Effector CD4-positive, alpha-beta T cell (primary cell): ENCODE data around the gene KNOP1.
"Not testable (repeated sequence)": the region's sequence is repeated elsewhere in the genome, so short reads cannot be mapped to it uniquely, and the experiment has no call there.

Source experiments
- DNase-seq: peaks from one replicate; pipeline ENCODE4 v3.0.0-alpha.2; 2020

KNOP1 gene

DNA sequence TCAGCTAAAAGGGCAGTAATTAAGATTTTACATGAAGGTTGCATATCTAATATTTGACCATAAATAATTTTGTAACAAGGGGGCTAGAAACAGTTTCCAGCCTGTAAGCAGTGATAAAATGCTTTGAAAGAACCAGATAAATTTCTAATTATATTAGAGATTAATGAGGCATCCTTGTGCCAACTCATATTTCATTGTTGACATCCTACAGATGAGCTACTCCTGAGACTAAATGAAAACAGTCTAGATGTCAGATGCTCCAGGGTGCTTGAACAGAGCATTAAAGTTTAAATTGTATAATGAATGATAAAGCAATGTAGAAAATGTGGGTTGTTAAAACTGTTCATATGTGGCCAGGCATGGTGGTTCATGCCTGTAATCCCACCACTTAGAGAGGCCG lies 23.3 kb upstream of the KNOP1 start:
- DNase-seq, result no peak

DNA sequence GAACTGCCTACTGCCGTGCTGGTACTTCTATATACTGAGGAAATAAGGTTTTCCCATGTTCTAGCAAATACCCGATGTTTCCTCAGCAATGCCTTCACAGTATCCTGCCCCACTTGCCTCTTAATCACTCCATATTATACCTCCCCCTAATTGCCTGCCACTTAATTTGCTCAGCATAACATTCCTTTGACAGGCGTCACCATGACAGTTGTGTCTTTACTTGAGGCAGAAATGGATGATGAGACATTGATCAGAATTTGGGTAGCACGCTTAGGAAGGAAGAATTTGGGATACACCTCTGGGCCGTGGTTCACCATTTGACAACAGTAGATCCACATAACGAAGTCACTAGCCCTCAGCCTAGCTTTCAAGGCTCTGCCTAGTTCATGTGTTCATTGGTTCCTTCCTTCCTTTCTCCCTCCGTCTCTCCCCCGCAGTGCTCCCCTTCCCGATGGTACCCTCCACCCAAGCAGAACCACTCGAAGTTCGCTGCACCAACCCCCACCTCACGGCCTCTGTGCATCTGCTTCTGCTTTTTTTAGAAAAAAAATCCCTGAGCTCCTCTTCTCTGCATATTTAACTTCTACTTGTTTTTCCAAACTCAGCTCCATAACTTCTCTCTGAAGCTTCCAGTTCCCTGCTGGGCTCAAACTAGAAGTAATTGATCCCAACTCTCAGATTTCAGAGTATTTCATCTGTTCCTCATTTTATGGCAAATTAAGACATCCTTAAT lies 19.4 kb upstream of the KNOP1 start:
- no peak for DNase-seq

GRCh38 chr16:19735074-19735867 lies 17.2 kb upstream of the KNOP1 start:
- no peak for DNase-seq

DNA sequence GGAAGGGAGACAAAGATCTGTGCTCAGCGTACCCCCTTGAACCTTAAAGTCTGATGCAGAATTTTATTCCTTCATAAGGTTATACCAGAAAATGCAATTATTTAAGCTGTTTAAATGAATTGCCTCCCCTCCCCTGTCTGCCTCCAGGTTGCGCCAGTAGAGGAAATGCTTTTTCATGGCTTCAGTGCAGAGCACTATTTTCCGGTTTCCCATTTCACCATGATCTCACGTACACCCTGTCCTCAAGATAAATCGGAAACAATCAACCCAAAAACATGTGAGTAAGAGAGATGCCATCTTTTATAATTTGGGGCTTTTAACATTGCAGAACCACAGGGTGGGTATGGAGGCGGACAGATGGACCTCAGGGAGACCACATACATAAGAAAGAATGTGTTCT lies 15.5 kb upstream of the KNOP1 start:
- DNase-seq, result no peak

DNA sequence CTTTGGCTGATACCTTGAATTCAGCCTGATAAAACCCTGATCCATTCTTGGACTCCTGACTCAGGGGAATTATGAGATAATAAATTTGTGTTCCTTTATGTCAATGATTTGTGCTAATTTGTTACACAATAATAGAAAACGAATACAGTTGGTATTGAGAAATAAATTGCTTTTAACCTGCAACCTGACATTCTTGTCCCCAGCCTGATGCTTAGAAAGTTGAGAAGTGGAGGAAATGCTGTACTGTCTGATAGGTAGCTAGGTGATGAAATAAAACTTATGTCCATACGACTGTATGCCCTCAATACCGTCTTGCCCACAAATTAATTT lies 10.6 kb upstream of the KNOP1 start:
- DNase-seq, result no peak

- DNase-seq, result no peak
Measured at GRCh38 chr16:19722981-19723380, 5.0 kb upstream of the KNOP1 start.

GRCh38 chr16:19722269-19722952 lies 4.4 kb upstream of the KNOP1 start:
- DNase-seq, result no peak

DNA sequence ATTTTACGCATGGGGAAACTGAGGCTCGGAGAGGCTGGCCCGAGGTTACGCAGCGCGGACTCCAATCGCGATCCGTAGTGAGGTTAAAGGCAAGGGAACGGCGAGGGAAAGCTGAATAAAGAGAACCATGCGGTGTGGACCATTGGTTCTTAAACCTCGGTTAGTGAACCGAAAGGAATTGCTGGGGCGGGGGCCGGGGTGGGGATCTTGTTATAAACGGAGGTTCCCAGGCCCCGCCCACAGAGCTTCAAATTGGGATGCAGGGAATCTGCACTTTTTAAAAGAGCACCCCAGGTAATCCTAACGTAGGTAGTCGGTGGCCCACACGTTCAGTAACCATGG lies 568 bp upstream of the KNOP1 start:
- DNase-seq, result no peak

DNA sequence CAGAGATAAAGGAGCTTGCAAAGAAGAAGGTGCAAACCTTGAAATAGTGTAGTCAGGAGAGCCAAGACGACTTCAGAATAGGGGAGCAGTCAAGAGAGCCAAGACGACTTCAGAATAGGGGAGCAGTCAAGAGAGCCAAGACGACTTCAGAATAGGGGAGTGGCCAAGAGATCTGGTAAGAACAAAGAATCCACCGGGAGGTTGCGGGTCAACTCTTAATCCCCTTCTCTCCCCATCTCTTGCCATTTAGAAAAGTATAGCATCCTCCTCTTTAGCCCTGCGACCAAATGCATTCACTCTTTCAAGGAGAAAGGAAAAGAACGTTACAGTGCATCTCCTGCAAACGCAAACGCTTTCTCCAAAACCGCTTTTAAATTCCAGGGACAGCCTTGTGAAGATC lies 713 bp downstream of the KNOP1 start:
- DNase-seq, result no peak

GRCh38 chr16:19716728-19717127 lies 1.3 kb downstream of the KNOP1 start:
- DNase-seq, result not testable (repeated sequence)

DNA sequence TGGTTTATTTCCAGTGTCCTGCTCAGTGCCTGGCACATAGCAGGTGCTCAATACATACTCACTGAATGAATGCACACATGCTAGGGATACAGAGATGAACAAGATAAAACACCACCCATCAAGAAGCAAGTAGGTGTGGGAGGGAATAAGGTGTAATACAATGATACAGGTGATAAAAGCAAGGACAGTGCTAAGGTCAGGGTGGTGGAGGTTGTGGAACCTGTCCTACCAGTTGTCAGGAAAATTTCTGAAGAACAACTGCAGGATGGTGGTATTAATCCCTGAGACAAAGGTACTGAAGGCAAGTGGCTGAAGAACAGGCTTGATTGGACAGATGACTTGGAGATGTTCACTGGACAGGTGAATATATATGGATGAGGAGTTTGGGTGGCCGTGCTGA lies 1.8 kb downstream of the KNOP1 start:
- no peak for DNase-seq

- DNase-seq, result no peak
Measured at GRCh38 chr16:19715566-19715965, 2.5 kb downstream of the KNOP1 start.

GRCh38 chr16:19713697-19714096 lies 4.3 kb downstream of the KNOP1 start:
- no peak for DNase-seq

- DNase-seq, result no peak
Measured at GRCh38 chr16:19712418-19713058, 5.5 kb downstream of the KNOP1 start.

DNA sequence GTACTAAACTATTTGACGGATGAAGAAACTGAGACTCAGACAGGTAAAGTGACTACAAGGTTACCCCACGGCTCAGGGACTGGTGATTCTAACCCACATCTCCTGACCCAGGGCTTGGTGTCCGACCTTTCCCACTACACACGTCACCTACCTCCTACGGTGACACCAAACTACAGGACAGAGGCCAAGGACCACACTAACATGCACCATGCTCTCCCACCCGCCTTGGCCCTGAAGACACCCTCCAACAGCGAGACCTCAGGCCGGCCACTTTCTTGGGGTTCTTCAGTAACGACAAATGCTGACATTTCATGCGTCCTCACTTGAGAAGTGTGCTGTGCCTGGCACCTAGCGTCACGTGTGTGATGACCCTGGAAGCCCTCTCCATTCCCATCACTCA lies 6.4 kb downstream of the KNOP1 start:
- DNase-seq, result no peak

DNA sequence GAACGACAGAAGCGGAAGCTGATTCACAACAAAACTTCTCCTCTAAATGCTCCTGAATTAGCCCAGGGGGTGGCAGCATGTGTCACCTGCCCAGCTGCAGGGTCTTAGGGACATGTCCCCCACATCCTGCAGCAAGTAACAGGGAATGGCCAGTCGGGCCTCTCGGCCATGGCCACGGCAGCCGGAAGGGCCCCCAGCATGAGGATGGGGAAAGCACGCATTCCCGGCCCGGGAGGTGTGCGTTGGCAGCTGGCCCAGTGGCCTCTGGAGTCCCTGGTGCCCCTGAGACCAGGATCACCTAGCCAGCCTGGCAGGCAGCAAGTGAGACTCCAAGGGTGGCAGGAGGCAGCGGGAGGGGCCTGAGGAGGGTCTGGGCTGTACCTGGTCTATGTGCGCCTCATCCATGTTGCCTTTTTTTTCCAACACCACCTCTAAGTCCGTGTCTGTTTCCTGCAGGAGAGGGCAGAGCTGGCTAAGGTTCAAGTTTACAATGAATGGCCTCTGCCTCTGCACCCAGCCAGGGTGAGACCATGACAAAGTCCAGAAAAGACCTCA lies 7.0 kb downstream of the KNOP1 start:
- DNase-seq, result no peak

DNA sequence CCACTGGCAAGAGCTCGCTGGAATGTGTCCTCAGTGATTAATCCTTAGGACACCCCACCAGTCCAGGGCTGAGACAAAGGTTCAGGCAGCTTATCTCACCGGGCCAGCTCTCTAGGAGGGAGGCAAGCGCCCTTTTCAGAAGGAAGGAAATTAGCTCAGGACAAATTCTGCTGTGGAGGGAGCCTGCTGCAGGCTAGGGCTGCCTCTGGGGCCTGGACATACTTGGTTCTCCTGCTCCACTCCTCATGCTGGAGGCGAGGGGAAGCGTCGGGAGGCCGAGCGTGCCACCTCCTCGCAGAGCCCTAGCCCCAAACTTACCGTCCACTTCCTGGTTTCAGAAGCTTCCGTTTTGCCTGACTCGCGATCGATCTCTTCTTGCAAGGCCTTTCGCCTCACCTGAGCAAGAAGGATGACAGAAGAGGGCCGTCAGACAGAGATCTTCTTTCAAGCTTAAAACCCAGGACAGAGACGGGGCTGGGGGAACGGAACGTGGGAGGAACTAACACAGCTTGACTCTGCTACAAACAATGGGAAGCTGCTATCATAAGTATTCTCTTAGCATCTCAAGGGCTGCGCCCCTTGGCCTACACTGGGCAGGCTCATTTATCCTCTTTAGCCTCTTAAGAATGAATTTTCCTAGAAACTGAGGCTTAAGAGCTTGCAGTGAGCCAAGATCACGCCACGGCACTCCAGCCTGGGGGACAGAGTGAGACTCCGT lies 7.7 kb downstream of the KNOP1 start:
- no peak for DNase-seq

DNA sequence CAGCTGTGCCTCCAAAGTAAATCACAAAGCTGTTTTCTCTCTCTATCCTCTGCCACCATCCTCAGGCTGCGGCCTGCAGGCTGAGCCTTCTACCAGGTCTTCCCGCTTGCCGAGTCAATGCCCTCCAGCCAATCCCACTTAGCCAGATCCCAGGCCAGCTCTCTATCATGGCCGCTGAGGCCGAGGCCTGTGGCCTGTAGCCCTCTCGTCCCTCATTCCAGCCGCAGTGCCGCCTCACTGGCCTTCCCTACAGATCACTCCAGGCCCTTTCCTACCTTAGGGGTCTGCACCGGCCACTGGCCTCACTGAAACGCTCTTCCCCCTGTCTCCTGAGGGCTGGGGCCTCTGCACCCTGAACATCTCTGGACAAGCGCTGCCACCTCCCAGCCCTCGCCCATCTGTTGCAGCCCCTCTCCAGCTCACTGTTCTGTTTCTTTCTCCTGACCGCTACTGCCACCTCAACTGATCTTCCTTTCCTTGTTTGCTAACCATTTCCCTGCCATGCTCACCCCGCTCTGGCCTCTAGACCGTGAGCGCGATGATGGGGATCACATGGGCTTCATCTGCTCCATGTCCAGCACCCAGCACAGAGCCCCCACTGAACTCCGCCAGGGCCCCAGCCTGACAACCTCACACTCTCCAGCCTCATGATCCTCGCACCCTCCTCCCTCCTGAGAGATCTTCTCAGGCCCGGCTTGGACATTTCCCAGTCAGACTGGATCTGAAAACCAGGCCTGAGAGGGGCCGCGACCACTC lies 8.5 kb downstream of the KNOP1 start:
- no peak for DNase-seq

DNA sequence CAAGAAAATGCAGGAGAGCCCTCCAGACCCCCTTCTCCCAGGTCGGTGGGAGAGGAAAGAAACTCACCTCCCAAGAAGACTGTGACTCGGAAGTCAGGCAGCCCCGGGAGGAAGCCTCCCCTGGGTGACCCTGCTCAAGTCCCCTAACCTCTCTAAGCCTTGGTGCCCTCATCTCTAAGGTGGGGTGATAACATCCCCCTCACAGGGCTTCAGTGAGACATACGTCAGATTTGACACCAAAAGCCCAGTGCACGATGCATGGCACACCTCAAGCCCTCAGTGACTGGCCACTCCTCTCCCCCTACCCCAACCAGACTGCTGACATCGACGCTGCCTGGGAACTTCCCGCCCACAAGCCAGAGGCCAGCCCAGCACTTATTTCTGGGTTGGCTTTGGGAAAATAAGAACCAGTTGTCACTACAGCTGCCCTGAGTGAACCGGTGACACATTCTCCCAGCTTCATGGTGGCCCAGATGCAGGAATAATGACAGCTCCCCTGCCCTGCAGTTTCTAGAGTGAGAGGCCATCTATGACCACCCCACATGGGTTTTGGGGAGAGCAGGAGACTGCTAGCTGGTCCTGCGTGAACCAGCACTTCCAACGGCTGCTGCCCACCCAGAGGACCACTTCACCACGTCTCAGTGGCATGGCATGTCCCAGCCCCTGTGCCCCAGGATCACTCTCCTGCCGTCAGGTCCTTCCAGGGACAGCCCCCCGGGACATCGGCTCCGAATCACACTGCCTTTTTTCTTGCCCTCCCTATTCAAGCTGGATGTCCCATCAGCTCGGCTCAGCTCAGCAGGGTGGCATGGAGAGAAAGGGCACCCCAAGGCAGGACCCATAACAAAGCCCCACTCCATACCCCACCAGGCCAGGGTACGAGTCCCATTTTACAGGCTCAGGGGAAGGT lies 9.5 kb downstream of the KNOP1 start:
- DNase-seq, result no peak

DNA sequence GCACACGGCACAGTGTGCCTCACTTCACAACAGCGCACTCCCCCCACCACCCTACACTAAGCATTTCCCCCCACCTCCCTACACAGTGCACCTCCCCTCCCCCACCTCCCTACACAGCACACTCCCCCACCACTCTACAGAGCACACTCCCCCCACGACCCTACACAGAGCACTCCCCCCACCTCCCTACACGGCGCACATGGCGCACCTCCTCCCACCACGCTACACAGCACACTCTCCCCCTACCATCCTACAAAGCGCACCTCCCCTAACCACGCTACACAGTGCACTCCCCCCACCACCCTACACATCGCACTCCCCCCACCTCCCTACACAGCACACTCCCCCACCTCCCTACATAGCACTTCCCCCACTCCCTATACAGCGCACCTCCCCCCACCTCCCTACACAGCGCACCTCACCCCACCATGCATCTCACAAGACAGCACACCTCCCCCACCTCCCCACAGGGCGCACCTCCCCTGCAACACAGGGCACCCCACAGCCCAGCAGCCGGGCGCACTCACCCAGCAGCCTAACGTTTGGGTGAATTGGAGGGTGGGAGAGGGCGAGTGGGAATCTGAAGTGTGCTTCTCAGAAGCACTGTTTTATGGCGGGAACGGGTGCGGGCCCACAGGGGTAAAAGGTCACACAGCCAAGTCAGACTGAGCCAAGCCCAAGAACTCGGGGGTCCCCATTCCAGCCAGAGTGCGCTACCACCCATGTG lies 10.3 kb downstream of the KNOP1 start:
- DNase-seq, result no peak
